ENCODE measurements around the gene NUP153.
"Not testable (repeated sequence)": the region's sequence is repeated elsewhere in the genome, so short reads cannot be mapped to it uniquely, and the experiment has no call there.

NUP153 gene

DNA sequence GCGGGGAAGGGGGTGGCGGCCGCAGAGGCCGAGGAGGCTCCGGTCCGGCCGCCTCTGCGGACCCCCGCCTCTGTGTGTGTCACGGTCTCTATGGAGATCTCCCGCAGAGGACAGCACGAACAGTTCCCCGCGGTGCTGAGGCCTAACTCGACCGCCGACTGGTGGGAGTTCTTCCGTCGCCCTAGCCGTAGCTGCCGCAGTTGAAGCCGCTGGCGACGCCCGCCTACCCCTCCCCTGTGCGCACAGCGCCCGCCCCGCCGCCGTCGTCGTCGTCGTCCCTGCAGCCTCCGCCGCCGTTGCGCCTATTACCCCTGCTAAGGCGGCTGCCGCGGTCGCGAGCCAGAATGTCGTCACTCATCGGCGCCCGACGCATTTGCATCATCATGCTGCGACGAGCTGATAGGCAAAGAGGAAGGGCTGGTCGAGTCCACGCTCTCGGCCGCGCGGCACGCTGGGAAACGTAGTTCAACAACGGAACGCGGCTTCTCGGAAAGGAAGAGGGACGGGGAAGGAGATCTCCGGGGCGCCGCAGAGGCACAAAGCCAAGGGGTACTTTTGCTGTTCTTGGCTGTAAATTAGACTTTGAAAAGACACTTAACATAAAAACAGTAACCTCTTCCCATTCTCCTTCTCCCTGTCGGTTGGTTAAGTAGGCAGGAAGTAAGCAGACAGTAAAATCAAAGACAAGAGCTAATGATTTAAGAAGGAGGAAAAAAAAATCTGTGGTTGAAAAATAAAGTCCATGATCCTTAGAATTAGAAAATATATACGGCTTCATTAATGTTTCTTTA lies at the start of gene NUP153:
Gene NUP153, minus strand, starts transcription at position 346 of the 791 bp plus-strand sequence. CDS start 538 bp downstream, outside the sequence.
- ATAC-seq, result peak; percentile 80
- Mint-ChIP-seq H3K36me3 (peaks cover 75% of the 10 kb centered on the region), H3K9me3 (no peaks in the 10 kb centered on the region), H3K27ac (peak within 1 kb of the TSS; percentile 96), H3K4me1 (peaks cover 23% of the 10 kb centered on the region), H3K4me3 (peak within 1 kb of the TSS; percentile 82)
- peak; percentile 100 for DNase-seq (ENCODE audit: low spot score in 2 of 2)

GRCh38 chr6:17754254-17754653 lies 47.5 kb upstream of the NUP153 start:
- H3K27ac Mint-ChIP-seq, result no peak overlapping the region
- H3K36me3 Mint-ChIP-seq, result no peaks in the 10 kb centered on the region
- H3K4me1 Mint-ChIP-seq, result no peaks in the 10 kb centered on the region
- H3K4me3 Mint-ChIP-seq, result no peak overlapping the region
- H3K9me3 Mint-ChIP-seq, result no peaks in the 10 kb centered on the region
- DNase-seq (ENCODE audit: low spot score in 2 of 2), result no peak
- ATAC-seq, result no peak

DNA sequence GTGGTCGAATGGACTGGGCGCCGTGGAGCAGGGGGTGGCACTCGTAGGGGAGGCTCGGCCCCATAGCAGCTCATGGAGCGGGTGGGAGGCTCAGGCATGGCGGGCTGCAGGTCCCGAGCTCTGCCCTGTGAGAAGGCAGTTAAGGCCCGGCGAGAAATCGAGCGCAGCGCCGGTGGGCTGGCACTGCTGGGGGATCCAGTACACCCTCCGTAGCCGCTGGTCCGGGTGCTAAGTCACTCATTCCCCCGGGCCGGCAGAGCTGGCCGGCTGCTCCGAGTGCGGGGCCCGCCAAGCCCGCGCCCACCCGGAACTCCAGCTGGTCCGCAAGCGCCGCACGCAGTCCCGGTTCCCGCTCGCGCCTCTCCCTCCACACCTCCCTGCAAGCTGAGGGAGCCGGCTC lies 38.6 kb upstream of the NUP153 start:
- not testable (repeated sequence) for ATAC-seq; DNase-seq (ENCODE audit: low spot score in 2 of 2); H3K27ac Mint-ChIP-seq; H3K4me1 Mint-ChIP-seq; H3K9me3 Mint-ChIP-seq; H3K4me3 Mint-ChIP-seq; H3K36me3 Mint-ChIP-seq

DNA sequence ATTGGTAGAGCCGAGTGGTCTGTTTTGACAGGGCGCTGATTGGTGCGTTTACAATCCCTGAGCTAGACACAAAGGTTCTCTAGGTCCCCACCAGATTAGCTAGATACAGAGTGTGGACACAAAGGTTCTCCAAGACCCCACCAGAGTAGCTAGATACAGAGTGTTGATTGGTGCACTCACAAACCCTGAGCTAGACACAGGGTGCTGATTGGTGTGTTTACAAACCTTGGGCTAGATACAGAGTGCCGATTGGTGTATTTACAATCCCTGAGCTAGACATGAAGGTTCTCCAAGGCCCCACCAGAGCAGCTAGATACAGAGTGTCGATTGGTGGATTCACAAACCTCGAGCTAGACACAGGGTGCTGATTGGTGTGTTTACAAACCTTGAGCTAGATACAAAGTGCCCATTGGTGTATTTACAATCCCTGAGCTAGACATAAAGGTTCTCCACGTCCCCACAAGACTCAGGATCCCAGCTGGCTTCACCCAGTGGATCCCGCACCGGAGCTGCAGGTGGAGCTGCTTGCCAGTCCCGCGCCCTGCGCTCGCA lies 38.1 kb upstream of the NUP153 start:
- not testable (repeated sequence) for H3K36me3 Mint-ChIP-seq; ATAC-seq; DNase-seq (ENCODE audit: low spot score in 2 of 2); H3K4me1 Mint-ChIP-seq; H3K4me3 Mint-ChIP-seq; H3K9me3 Mint-ChIP-seq; H3K27ac Mint-ChIP-seq

- DNase-seq (ENCODE audit: low spot score in 2 of 2) (no peak), ATAC-seq (no peak)
- Mint-ChIP-seq H3K4me3 (no peak overlapping the region), H3K9me3 (no peaks in the 10 kb centered on the region), H3K36me3 (no peaks in the 10 kb centered on the region), H3K27ac (no peak overlapping the region), H3K4me1 (no peaks in the 10 kb centered on the region)
Observed at GRCh38 chr6:17744019-17744756, 37.5 kb upstream of the NUP153 start.

DNA sequence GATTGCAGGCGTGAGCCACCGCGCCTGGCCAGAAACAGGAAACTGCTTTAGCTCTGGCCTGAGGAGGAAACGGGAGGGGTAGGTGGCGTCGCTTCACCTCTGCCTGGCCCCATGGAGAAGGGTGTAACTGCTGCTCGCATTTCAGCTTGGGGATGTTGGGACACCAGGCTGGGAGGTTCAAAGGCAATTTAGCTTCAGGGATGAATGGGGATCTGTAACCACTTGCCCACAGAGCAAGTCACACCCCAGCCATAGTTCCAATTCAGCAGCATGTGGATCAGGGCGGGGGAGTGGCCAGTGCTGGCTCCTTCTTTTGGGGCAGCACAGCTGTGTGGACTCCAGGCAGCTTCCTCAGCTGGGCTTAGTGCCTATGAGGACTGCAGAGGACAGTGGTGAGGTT lies 34.8 kb upstream of the NUP153 start:
- no peak overlapping the region for H3K27ac Mint-ChIP-seq
- H3K9me3 Mint-ChIP-seq, result peaks cover 10% of the 10 kb centered on the region
- no peaks in the 10 kb centered on the region for H3K4me1 Mint-ChIP-seq
- ATAC-seq (no peak), DNase-seq (ENCODE audit: low spot score in 2 of 2) (no peak)
- H3K4me3 Mint-ChIP-seq, result no peak overlapping the region
- H3K36me3 Mint-ChIP-seq, result no peaks in the 10 kb centered on the region

DNA sequence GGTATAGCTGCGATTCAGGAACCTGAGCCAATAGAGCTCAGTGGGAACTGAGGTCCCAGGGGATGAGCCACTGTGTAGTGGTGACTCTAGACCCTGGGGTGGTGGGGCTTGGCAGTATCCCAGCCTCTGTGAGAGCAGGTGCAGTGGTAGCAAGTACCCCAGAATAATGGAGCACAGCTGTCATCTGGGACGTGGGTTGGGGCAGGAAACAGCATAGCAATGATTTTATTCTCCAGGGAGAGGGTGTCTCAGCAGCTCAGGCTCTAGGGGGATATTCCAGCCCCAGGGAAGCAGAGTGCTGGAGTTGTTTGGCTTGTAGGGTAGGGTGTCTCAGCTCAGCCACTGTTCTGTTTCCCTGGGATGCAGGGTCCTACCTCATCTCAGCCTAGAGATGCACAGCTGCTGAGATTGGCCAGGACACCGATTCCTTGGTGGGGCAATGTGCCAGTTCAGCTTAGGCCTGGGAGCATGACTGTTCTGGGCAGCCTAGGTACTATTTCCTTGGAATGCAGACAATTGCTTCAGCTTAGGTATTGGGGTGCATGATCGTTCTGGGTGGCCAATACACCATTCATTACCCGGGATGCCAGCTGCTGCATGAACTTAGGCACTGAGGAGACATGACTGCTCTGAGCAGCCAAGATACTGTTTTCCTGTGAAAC lies 34.0 kb upstream of the NUP153 start:
- H3K36me3 Mint-ChIP-seq, result no peaks in the 10 kb centered on the region
- H3K4me1 Mint-ChIP-seq, result no peaks in the 10 kb centered on the region
- H3K27ac Mint-ChIP-seq, result no peak overlapping the region
- DNase-seq (ENCODE audit: low spot score in 2 of 2) (no peak), ATAC-seq (no peak)
- peaks cover 10% of the 10 kb centered on the region for H3K9me3 Mint-ChIP-seq
- H3K4me3 Mint-ChIP-seq, result no peak overlapping the region

DNA sequence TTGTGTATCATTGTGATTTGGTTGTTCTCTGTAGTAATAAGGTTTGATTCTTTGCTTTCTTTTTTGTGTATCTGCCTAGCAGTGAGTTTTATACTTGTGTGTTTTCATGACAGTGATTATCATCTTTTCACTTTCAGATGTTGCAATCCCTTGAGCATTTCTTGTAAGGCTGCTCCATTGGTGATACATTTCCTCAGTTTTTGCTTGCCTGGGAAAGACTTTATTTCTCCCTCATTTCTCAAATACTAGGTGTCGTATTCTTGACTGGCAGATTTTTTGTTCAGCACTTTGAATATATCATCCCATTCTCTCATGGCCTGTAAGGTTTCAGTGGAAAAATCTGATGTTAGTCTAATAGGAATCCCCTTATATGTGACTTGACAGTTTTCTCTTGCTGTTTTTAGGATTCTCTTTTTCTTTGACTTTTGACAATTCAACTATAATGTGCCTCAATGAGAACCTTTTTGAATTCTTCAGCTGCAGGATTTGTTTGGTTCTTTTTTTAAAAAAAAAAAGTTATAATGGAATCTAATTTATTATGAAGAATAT lies 31.1 kb upstream of the NUP153 start:
- no peaks in the 10 kb centered on the region for H3K36me3 Mint-ChIP-seq
- no peak overlapping the region for H3K27ac Mint-ChIP-seq
- H3K9me3 Mint-ChIP-seq, result peaks cover 10% of the 10 kb centered on the region
- H3K4me3 Mint-ChIP-seq, result no peak overlapping the region
- ATAC-seq (no peak), DNase-seq (ENCODE audit: low spot score in 2 of 2) (no peak)
- no peaks in the 10 kb centered on the region for H3K4me1 Mint-ChIP-seq

DNA sequence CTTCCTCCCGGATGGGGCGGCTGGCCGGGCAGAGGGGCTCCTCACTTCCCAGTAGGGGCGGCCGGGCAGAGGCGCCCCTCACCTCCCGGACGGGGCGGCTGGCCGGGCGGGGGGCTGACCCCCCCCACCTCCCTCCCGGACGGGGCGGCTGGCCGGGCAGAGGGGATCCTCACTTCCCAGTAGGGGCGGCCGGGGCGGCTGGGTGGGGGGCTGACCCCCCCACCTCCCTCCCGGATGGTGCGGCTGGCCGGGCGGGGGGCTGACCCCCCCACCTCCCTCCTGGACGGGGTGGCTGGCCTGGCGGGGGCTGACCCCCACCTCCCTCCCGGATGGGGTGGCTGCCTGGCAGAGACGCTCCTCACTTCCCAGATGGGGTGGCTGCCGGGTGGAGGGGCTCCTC lies 28.6 kb upstream of the NUP153 start:
- H3K4me1 Mint-ChIP-seq; H3K27ac Mint-ChIP-seq; DNase-seq (ENCODE audit: low spot score in 2 of 2); H3K4me3 Mint-ChIP-seq; H3K9me3 Mint-ChIP-seq; ATAC-seq; H3K36me3 Mint-ChIP-seq: not testable (repeated sequence)

DNA sequence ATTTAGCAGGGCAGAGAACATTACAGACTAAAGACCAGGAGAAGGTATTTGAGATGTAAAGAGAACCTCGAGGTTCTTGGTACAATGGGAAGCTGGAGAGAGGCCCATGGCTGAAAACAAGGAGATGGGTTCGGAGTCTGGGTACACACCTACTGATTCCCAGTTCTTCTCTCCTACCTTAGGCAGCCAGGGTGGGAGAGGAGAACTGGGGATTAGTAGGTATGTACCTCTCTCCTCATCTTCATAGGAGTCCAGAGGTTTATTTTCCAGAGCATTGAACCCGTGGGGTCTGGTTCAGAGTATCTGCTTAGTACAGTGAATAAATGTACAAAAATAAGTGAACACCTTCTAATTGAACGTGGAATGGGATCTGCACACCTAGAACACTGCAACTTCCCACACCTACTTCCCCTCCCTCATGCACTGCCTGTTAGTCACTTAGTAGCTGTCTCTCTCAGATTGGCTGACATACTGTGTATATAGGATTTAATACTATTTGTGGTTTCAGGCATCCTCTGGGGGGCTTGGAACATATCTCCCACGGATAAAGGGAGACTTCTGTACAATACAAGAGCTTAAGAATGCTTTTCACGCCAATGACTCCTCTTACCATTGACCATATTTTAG lies 23.5 kb upstream of the NUP153 start:
- Mint-ChIP-seq H3K27ac (no peak overlapping the region), H3K4me3 (no peak overlapping the region), H3K9me3 (no peaks in the 10 kb centered on the region), H3K36me3 (no peaks in the 10 kb centered on the region), H3K4me1 (no peaks in the 10 kb centered on the region)
- ATAC-seq, result no peak
- DNase-seq (ENCODE audit: low spot score in 2 of 2), result no peak

DNA sequence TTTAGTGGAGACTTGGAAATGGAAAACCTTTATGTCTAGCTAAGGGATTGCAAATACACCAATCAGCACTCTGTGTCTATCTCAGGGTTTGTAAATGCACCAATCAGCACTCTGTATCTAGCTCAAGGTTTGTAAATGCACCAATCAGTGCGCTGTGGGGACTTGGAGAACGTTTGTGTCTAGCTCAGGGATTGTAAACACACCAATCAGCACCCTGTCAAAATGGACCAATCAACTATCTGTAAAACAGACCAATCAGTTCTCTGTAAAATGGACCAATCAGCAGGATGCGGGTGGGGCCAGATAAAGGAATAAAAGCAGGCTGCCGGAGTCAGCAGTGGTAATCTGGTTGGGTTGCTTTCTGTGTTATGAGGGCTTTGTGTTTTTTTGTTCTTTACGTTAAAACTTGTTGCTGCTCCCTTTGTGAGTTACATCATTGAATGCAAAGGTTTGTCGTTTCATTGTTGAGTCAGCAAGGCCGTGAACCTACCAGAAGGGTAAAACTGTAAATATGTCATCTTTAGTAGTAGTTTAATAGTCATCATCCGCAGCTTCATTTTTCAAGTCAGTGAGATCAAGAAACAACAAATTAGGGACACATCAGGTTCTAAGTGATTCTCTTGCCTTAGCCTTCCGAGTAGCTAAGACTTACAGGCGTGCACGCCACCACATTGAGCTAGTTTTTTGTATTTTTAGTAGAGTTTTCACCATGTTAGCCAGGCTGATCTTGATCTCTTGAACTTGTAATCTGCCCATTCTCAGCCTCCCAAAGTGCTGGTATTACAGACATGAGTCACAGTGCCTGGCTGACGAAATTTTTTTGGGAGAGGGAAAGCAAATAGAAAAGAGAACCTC lies 22.7 kb upstream of the NUP153 start:
- no peak for ATAC-seq
- H3K36me3 Mint-ChIP-seq, result no peaks in the 10 kb centered on the region
- no peak for DNase-seq (ENCODE audit: low spot score in 2 of 2)
- no peak overlapping the region for H3K27ac Mint-ChIP-seq
- H3K4me3 Mint-ChIP-seq, result no peak overlapping the region
- H3K9me3 Mint-ChIP-seq, result no peaks in the 10 kb centered on the region
- no peaks in the 10 kb centered on the region for H3K4me1 Mint-ChIP-seq

DNA sequence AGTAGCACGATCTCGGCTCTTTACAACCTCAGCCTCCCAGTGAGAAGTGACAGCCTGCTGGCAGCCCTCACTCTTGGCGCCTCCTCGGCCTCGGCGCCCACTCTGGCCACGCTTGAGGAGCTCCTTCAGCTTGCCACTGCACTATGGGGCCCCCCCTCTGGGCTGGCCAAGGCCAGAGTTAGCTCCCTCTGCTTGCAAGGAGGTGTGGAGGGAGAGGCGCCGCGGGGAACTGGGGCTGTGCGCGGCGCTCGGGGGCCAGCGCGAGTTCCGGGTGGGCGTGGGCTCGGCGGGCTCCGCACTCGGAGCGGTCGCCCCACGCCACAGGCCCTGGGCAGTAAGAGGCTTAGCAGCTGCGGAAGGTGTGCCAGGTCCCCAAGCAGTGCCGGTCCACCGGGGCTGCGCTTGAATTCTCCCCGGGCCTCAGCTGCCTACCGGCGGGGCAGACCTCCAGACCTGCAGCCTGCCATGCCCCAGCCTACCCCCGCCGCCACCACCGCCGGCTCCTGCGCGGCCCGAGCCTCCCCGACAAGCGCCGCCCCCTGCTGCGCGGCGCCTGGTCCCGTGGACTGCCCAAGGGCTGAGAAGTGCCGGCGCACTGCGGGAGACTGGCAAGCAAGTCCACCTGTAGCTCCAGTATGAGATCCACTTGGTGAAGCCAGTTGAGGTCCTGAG lies 22.0 kb upstream of the NUP153 start:
- Mint-ChIP-seq H3K4me1 (no peaks in the 10 kb centered on the region), H3K27ac (no peak overlapping the region), H3K36me3 (no peaks in the 10 kb centered on the region), H3K9me3 (no peaks in the 10 kb centered on the region), H3K4me3 (no peak overlapping the region)
- DNase-seq (ENCODE audit: low spot score in 2 of 2) (no peak), ATAC-seq (no peak)

GRCh38 chr6:17725083-17725482 lies 18.4 kb upstream of the NUP153 start:
- Mint-ChIP-seq H3K36me3 (no peaks in the 10 kb centered on the region), H3K9me3 (no peaks in the 10 kb centered on the region), H3K4me1 (no peaks in the 10 kb centered on the region), H3K27ac (no peak overlapping the region), H3K4me3 (no peak overlapping the region)
- DNase-seq (ENCODE audit: low spot score in 2 of 2), result no peak
- ATAC-seq, result no peak

GRCh38 chr6:17724341-17724740 lies 17.6 kb upstream of the NUP153 start:
- H3K36me3 Mint-ChIP-seq, result no peaks in the 10 kb centered on the region
- no peak overlapping the region for H3K4me3 Mint-ChIP-seq

More at GRCh38 chr6:17724341-17724740, 17.6 kb upstream of the NUP153 start:
- ATAC-seq (no peak), DNase-seq (ENCODE audit: low spot score in 2 of 2) (no peak)
- no peaks in the 10 kb centered on the region for H3K4me1 Mint-ChIP-seq
- H3K27ac Mint-ChIP-seq, result no peak overlapping the region
- no peaks in the 10 kb centered on the region for H3K9me3 Mint-ChIP-seq

Data from stimulated activated effector memory CD8-positive, alpha-beta T cell treated with anti-CD3 and anti-CD28 coated beads, Interleukin-12 subunit alpha, Interleukin-12 subunit beta, amount 100 ng/mL, for 72 hours (primary cell).